HG03196 (cell line): ENCODE data around the gene ACOX3.
"Not testable (repeated sequence)": the region's sequence is repeated elsewhere in the genome, so short reads cannot be mapped to it uniquely, and the experiment has no call there.

Source experiments
- ATAC-seq: cut with Tn5 transposase; IDR thresholded peaks from one replicate; pipeline ENCODE4 v1.9.1; 2021; ENCODE audit not compliant: unreplicated experiment

The ACOX3 gene

GRCh38 chr4:8355864-8356565, 84.5 kb downstream of the ACOX3 start:
- ATAC-seq: no peak

- no peak for ATAC-seq
Measured at GRCh38 chr4:8355306-8355705, 85.2 kb downstream of the ACOX3 start.

GRCh38 chr4:8353912-8354453, 86.5 kb downstream of the ACOX3 start:
- ATAC-seq: no peak

GRCh38 chr4:8353158-8353669, 87.3 kb downstream of the ACOX3 start:
- ATAC-seq: no peak

GRCh38 chr4:8352368-8353157, 88.0 kb downstream of the ACOX3 start:
- ATAC-seq: no peak

- ATAC-seq: no peak
Measured at GRCh38 chr4:8351931-8352367, 88.6 kb downstream of the ACOX3 start.

GRCh38 chr4:8350841-8351461, 89.6 kb downstream of the ACOX3 start:
- ATAC-seq: no peak

GRCh38 chr4:8350352-8350751, 90.2 kb downstream of the ACOX3 start:
- no peak for ATAC-seq

- ATAC-seq: no peak
Measured at GRCh38 chr4:8349664-8350236, 90.8 kb downstream of the ACOX3 start.

- ATAC-seq: not testable (repeated sequence)
Measured at GRCh38 chr4:8349236-8349635, 91.3 kb downstream of the ACOX3 start.

- no peak for ATAC-seq
Measured at GRCh38 chr4:8348071-8348470, 92.5 kb downstream of the ACOX3 start.

- ATAC-seq: no peak
Measured at GRCh38 chr4:8347660-8348059, 92.9 kb downstream of the ACOX3 start.

- no peak for ATAC-seq
Measured at GRCh38 chr4:8346838-8347605, 93.5 kb downstream of the ACOX3 start.

GRCh38 chr4:8345946-8346814, 94.3 kb downstream of the ACOX3 start:
- ATAC-seq: no peak

GRCh38 chr4:8345053-8345945, 95.2 kb downstream of the ACOX3 start:
- ATAC-seq: no peak

- no peak for ATAC-seq
Measured at GRCh38 chr4:8344377-8344776, 96.1 kb downstream of the ACOX3 start.

GRCh38 chr4:8343967-8344331, 96.6 kb downstream of the ACOX3 start:
- no peak for ATAC-seq

GRCh38 chr4:8343262-8343966, 97.1 kb downstream of the ACOX3 start:
- no peak for ATAC-seq
